ENCODE results near the gene BLM.

BLM gene

GRCh38 chr15:90691982-90692773 is 25.0 kb upstream of the BLM start:
- DNase-seq (ENCODE audit: low spot score), result no peak

- DNase-seq (ENCODE audit: low spot score), result no peak
These were observed 22.2 kb upstream of the BLM start for GRCh38 chr15:90694987-90695386.

GRCh38 chr15:90697175-90697574 is 20.0 kb upstream of the BLM start:
- no peak for DNase-seq (ENCODE audit: low spot score)

- DNase-seq (ENCODE audit: low spot score), result no peak
These were observed 18.5 kb upstream of the BLM start for GRCh38 chr15:90698629-90699028.

GRCh38 chr15:90701048-90701447 is 16.1 kb upstream of the BLM start:
- no peak for DNase-seq (ENCODE audit: low spot score)

- no peak for DNase-seq (ENCODE audit: low spot score)
These were observed 15.1 kb upstream of the BLM start for GRCh38 chr15:90701880-90702630.

- no peak for DNase-seq (ENCODE audit: low spot score)
These were observed 13.7 kb upstream of the BLM start for GRCh38 chr15:90703455-90703854.

- no peak for DNase-seq (ENCODE audit: low spot score)
These were observed 11.9 kb upstream of the BLM start for GRCh38 chr15:90705212-90705611.

GRCh38 chr15:90706394-90707327 is 10.5 kb upstream of the BLM start:
- no peak for DNase-seq (ENCODE audit: low spot score)

- DNase-seq (ENCODE audit: low spot score), result no peak
These were observed 9.7 kb upstream of the BLM start for GRCh38 chr15:90707489-90707888.

GRCh38 chr15:90708516-90708915 is 8.6 kb upstream of the BLM start:
- no peak for DNase-seq (ENCODE audit: low spot score)

- no peak for DNase-seq (ENCODE audit: low spot score)
These were observed 7.9 kb upstream of the BLM start for GRCh38 chr15:90709278-90709677.

GRCh38 chr15:90710436-90711027 is 6.6 kb upstream of the BLM start:
- DNase-seq (ENCODE audit: low spot score), result no peak

- no peak for DNase-seq (ENCODE audit: low spot score)
These were observed 5.7 kb upstream of the BLM start for GRCh38 chr15:90711418-90711824.

GRCh38 chr15:90711842-90712241 is 5.3 kb upstream of the BLM start:
- DNase-seq (ENCODE audit: low spot score), result no peak

GRCh38 chr15:90713081-90713480 is 4.1 kb upstream of the BLM start:
- DNase-seq (ENCODE audit: low spot score), result no peak

- DNase-seq (ENCODE audit: low spot score), result no peak
These were observed 700 bp upstream of the BLM start for GRCh38 chr15:90716317-90716975.

GRCh38 chr15:90718232-90718631 is 1.1 kb downstream of the BLM start:
- DNase-seq (ENCODE audit: low spot score), result no peak

- DNase-seq (ENCODE audit: low spot score), result no peak
These were observed 3.0 kb downstream of the BLM start for GRCh38 chr15:90720131-90720530.

- no peak for DNase-seq (ENCODE audit: low spot score)
These were observed 12.1 kb downstream of the BLM start for GRCh38 chr15:90729261-90729660.

GRCh38 chr15:90730290-90730689 is 13.1 kb downstream of the BLM start:
- DNase-seq (ENCODE audit: low spot score), result no peak

Data from pons (tissue), 1 donor.